PFSK-1 (cell line): ENCODE results near the gene CCL22.

Experiments
- POLR2AphosphoS5 ChIP-seq: IDR thresholded peaks from 2 replicates; pipeline ENCODE4 v1.6.1; 2012; ENCODE audit warnings: low read depth, mild to moderate bottlenecking, control low read depth, low read length, moderate library complexity
- SIN3A ChIP-seq: IDR thresholded peaks from 2 replicates; pipeline ENCODE4 v1.6.1; 2012; ENCODE audit warnings: mild to moderate bottlenecking, low read length, moderate library complexity, borderline replicate concordance; ENCODE audit not compliant: insufficient read depth

GRCh38 chr16:57360321-57360935, 1.8 kb downstream of the CCL22 start:
- no peak for TF ChIP-seq SIN3A
- no peak for TF ChIP-seq POLR2AphosphoS5
